ENCODE measurements around the gene NEURL2.

NEURL2 gene

DNA sequence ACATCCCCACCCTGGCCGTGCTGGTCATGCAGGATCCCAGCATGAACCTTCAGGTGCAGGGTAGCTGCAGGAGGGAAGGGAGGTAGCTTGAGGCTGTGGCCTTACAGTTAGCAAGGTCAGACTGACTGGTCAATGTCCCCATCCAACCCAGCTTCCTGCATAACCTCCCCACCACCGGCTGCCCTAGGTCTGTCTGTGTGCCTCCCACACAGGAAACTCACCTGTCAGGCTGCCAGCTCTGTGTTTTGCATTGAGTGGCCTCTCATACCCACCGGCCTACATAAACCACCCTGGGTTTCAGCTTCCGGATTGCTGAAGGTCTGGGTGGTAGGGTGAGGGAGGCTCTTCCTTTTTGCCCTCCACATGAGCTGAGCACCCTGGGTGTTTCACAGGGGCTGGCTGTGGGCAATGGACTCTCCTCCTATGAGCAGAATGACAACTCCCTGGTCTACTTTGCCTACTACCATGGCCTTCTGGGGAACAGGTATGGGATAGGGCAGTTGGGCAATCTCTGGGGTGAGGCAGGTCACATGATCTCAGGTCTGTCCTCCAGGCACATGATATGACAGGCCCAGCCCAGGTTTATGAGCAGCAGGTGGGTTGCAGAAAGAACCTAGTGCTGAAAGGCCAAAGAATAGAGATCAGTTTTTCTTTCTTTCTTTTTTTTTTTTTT lies 2.0 kb upstream of the NEURL2 start:
- H3K9me3 ChIP-seq (ENCODE audit: control insufficient read depth, low read length), result no peaks in the 10 kb centered on the region
- H3K27me3 ChIP-seq (ENCODE audit: control insufficient read depth in 1 of 2, insufficient read depth in 1 of 2, low read length in 2 of 2), result no peaks in the 10 kb centered on the region
- H4K8ac ChIP-seq (ENCODE audit: low read length), result no peak overlapping the region
- no peak overlapping the region for H3K18ac ChIP-seq (ENCODE audit: low read depth in 1 of 2, low read length in 2 of 2)
- H2BK15ac ChIP-seq (ENCODE audit: low read depth, poor library complexity, severe bottlenecking), result no peak overlapping the region
- H3K14ac ChIP-seq (ENCODE audit: low read length in 2 of 2), result no peak overlapping the region
- no peak overlapping the region for H3K27ac ChIP-seq (ENCODE audit: low read length, poor library complexity, severe bottlenecking)
- no peak overlapping the region for H2BK120ac ChIP-seq (ENCODE audit: low read depth, low read length)
- H3K4me2 ChIP-seq (ENCODE audit: low read length, poor library complexity, severe bottlenecking), result no peak overlapping the region
- H3K9ac ChIP-seq (ENCODE audit: low read length), result peak overlapping the region; percentile 91
- WGBS, result 98% methylated on average over 4 of the region's 4 CpGs
- H3K4me1 ChIP-seq (ENCODE audit: control insufficient read depth, insufficient read depth, low read depth, low read length), result peaks cover 30% of the 10 kb centered on the region
- peak overlapping the region in 1 of 2 experiments; percentile 88 for H3K4me3 ChIP-seq (ENCODE audit: insufficient read depth in 1 of 2, low read depth in 1 of 2, low read length in 2 of 2)
- H2BK12ac ChIP-seq (ENCODE audit: low read length in 2 of 2), result peak overlapping the region in 1 of 2 experiments; percentile 39
- no peak overlapping the region for H4K91ac ChIP-seq (ENCODE audit: low read length)
- no peak overlapping the region for H2AFZ ChIP-seq (ENCODE audit: low read depth, low read length)
- no peak for DNase-seq
- no peak overlapping the region for H3K4ac ChIP-seq (ENCODE audit: low read depth in 1 of 2, low read length in 2 of 2)
- H3K79me1 ChIP-seq (replicated peaks; ENCODE audit: low read length, poor library complexity, severe bottlenecking), result peaks cover 26% of the 10 kb centered on the region
- peaks cover 53 to 64% of the 10 kb centered on the region in 2 experiments for H3K36me3 ChIP-seq (ENCODE audit: control insufficient read depth in 1 of 2, insufficient read depth in 2 of 2, low read depth in 1 of 2, low read length in 2 of 2)
- no peak overlapping the region for H2BK5ac ChIP-seq (ENCODE audit: low read depth, low read length, poor library complexity, severe bottlenecking)
- peak overlapping the region; percentile 22 for H2AK5ac ChIP-seq (ENCODE audit: low read length, severe bottlenecking)
- H3K23ac ChIP-seq (ENCODE audit: low read length in 2 of 2), result no peak overlapping the region

DNA sequence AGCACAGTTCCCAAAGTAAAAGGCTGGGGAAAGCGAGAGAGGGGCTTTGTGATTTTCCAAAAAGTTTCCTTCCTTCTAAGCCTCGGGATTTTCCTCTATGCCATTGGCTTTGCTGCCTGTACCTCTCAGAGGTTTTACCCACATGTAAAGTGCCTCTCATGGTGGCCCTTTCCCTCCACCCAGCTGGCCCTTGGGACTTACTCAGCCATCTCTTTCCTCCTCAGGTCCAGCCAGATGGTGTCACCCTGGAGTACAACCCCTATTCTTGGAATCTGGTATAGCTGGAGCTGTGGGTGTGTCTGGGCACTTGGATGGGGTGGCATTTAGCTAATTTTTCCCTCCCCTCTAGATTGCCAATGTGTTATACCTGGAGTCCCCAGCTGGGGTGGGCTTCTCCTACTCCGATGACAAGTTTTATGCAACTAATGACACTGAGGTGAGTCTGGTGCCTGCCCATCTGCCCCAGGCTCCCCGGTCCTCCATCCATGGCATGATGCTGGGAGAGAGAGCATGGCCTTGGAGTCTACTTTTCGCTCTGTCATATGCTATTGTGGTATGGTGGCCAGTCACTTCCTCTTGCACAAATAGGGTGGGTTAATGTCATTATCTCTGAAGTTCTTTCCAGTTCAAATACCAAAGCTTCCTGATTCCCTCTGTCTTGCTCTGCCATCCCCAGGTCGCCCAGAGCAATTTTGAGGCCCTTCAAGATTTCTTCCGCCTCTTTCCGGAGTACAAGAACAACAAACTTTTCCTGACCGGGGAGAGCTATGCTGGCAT lies 1.2 kb upstream of the NEURL2 start:
- peak overlapping the region; percentile 91 for H3K9ac ChIP-seq (ENCODE audit: low read length)
- H2BK12ac ChIP-seq (ENCODE audit: low read length in 2 of 2), result peak overlapping the region in 1 of 2 experiments; percentile 57
- peak; percentile 52 for DNase-seq
- H2BK15ac ChIP-seq (ENCODE audit: low read depth, poor library complexity, severe bottlenecking), result no peak overlapping the region
- peak overlapping the region in 1 of 2 experiments; percentile 96 for H3K4ac ChIP-seq (ENCODE audit: low read depth in 1 of 2, low read length in 2 of 2)
- H3K4me1 ChIP-seq (ENCODE audit: control insufficient read depth, insufficient read depth, low read depth, low read length), result peaks cover 30% of the 10 kb centered on the region
- H2AK5ac ChIP-seq (ENCODE audit: low read length, severe bottlenecking), result no peak overlapping the region
- H3K4me3 ChIP-seq (ENCODE audit: insufficient read depth in 1 of 2, low read depth in 1 of 2, low read length in 2 of 2), result peak overlapping the region; percentile 78 to 88
- no peak overlapping the region for H2AFZ ChIP-seq (ENCODE audit: low read depth, low read length)
- H3K9me3 ChIP-seq (ENCODE audit: control insufficient read depth, low read length), result no peaks in the 10 kb centered on the region
- H3K36me3 ChIP-seq (ENCODE audit: control insufficient read depth in 1 of 2, insufficient read depth in 2 of 2, low read depth in 1 of 2, low read length in 2 of 2), result peaks cover 51 to 64% of the 10 kb centered on the region in 2 experiments
- no peak overlapping the region for H4K8ac ChIP-seq (ENCODE audit: low read length)
- no peak overlapping the region for H4K91ac ChIP-seq (ENCODE audit: low read length)
- no peak overlapping the region for H3K18ac ChIP-seq (ENCODE audit: low read depth in 1 of 2, low read length in 2 of 2)
- no peak overlapping the region for H3K27ac ChIP-seq (ENCODE audit: low read length, poor library complexity, severe bottlenecking)
- no peaks in the 10 kb centered on the region for H3K27me3 ChIP-seq (ENCODE audit: control insufficient read depth in 1 of 2, insufficient read depth in 1 of 2, low read length in 2 of 2)
- peak overlapping the region; percentile 99 for H3K4me2 ChIP-seq (ENCODE audit: low read length, poor library complexity, severe bottlenecking)
- WGBS, result 92% methylated on average over 9 of the region's 9 CpGs
- no peak overlapping the region for H3K23ac ChIP-seq (ENCODE audit: low read length in 2 of 2)
- peaks cover 30% of the 10 kb centered on the region for H3K79me1 ChIP-seq (replicated peaks; ENCODE audit: low read length, poor library complexity, severe bottlenecking)
- no peak overlapping the region for H2BK120ac ChIP-seq (ENCODE audit: low read depth, low read length)
- H2BK5ac ChIP-seq (ENCODE audit: low read depth, low read length, poor library complexity, severe bottlenecking), result no peak overlapping the region
- H3K14ac ChIP-seq (ENCODE audit: low read length in 2 of 2), result no peak overlapping the region

GRCh38 chr20:45890077-45890984 lies 677 bp downstream of the NEURL2 start:
- peak overlapping the region; percentile 78 to 88 for H3K4me3 ChIP-seq (ENCODE audit: insufficient read depth in 1 of 2, low read depth in 1 of 2, low read length in 2 of 2)
- 2% methylated on average over 78 of the region's 79 CpGs for WGBS

More at GRCh38 chr20:45890077-45890984, 677 bp downstream of the NEURL2 start:
- H2AK5ac ChIP-seq (ENCODE audit: low read length, severe bottlenecking), result peak overlapping the region; percentile 28
- H3K9ac ChIP-seq (ENCODE audit: low read length), result peak overlapping the region; percentile 91
- H2BK12ac ChIP-seq (ENCODE audit: low read length in 2 of 2), result peak overlapping the region; percentile 14 to 93
- peak overlapping the region in 1 of 2 experiments; percentile 61 for H3K14ac ChIP-seq (ENCODE audit: low read length in 2 of 2)
- peak overlapping the region; percentile 99 for H3K4me2 ChIP-seq (ENCODE audit: low read length, poor library complexity, severe bottlenecking)
- H2AFZ ChIP-seq (ENCODE audit: low read depth, low read length), result peak overlapping the region; percentile 81
- peak overlapping the region; percentile 88 for H2BK120ac ChIP-seq (ENCODE audit: low read depth, low read length)
- peak overlapping the region in 1 of 2 experiments; percentile 77 for H3K23ac ChIP-seq (ENCODE audit: low read length in 2 of 2)
- H3K4me1 ChIP-seq (ENCODE audit: control insufficient read depth, insufficient read depth, low read depth, low read length), result peaks cover 33% of the 10 kb centered on the region
- H2BK5ac ChIP-seq (ENCODE audit: low read depth, low read length, poor library complexity, severe bottlenecking), result peak overlapping the region; percentile 40
- peak overlapping the region; percentile 88 to 98 for H3K18ac ChIP-seq (ENCODE audit: low read depth in 1 of 2, low read length in 2 of 2)
- H3K79me1 ChIP-seq (replicated peaks; ENCODE audit: low read length, poor library complexity, severe bottlenecking), result peaks cover 38% of the 10 kb centered on the region
- no peaks in the 10 kb centered on the region for H3K9me3 ChIP-seq (ENCODE audit: control insufficient read depth, low read length)
- peak overlapping the region; percentile 100 for H2BK15ac ChIP-seq (ENCODE audit: low read depth, poor library complexity, severe bottlenecking)
- DNase-seq, result peak; percentile 90
- H3K27ac ChIP-seq (ENCODE audit: low read length, poor library complexity, severe bottlenecking), result no peak overlapping the region
- no peaks in the 10 kb centered on the region for H3K27me3 ChIP-seq (ENCODE audit: control insufficient read depth in 1 of 2, insufficient read depth in 1 of 2, low read length in 2 of 2)
- H4K91ac ChIP-seq (ENCODE audit: low read length), result peak overlapping the region; percentile 74
- peak overlapping the region; percentile 39 to 91 for H3K4ac ChIP-seq (ENCODE audit: low read depth in 1 of 2, low read length in 2 of 2)
- peaks cover 42 to 61% of the 10 kb centered on the region in 2 experiments for H3K36me3 ChIP-seq (ENCODE audit: control insufficient read depth in 1 of 2, insufficient read depth in 2 of 2, low read depth in 1 of 2, low read length in 2 of 2)
- H4K8ac ChIP-seq (ENCODE audit: low read length), result peak overlapping the region; percentile 81
